Osteocyte (in vitro differentiated cells): ENCODE data around the gene IFT88. TPM values are rescaled to one million over a fixed set of nuclear protein-coding genes. Genes with fewer than 3 reads are reported as not detected.

Experiments
- DNase-seq: peaks from one replicate; pipeline ENCODE4 v3.0.0; 2021; ENCODE audit warnings: mixed read lengths; ENCODE audit not compliant: unreplicated experiment; ENCODE audit errors: extremely low spot score
- H3K27ac Mint-ChIP-seq: one replicate; pipeline ENCODE4 v1.8.0; 2021; ENCODE audit warnings: mild to moderate bottlenecking, mixed read lengths; ENCODE audit not compliant: unreplicated experiment
- H3K27me3 Mint-ChIP-seq: one replicate; pipeline ENCODE4 v1.8.0; 2021; ENCODE audit warnings: mixed read lengths; ENCODE audit not compliant: unreplicated experiment
- H3K36me3 Mint-ChIP-seq: one replicate; pipeline ENCODE4 v1.8.0; 2021; ENCODE audit warnings: mixed read lengths; ENCODE audit not compliant: unreplicated experiment
- H3K4me1 Mint-ChIP-seq: one replicate; pipeline ENCODE4 v1.8.0; 2021; ENCODE audit warnings: mixed read lengths; ENCODE audit not compliant: unreplicated experiment
- H3K4me3 Mint-ChIP-seq: one replicate; pipeline ENCODE4 v1.8.0; 2021; ENCODE audit warnings: mild to moderate bottlenecking, moderate library complexity, mixed read lengths; ENCODE audit not compliant: unreplicated experiment
- H3K9me3 Mint-ChIP-seq: one replicate; pipeline ENCODE4 v1.8.0; 2021; ENCODE audit warnings: mixed read lengths; ENCODE audit not compliant: unreplicated experiment
- total RNA-seq: library from RNA; stranded (reverse); gene quantifications from 2 replicates; pipeline ENCODE4 v1.2.1, GENCODE V29; 2021
- TF ChIP-seq, protein P1 (sequence below): fragments of 200-600 bp; sonication (generic); IDR thresholded peaks from 2 replicates; pipeline ENCODE4 v1.5.0; 2021; ENCODE audit warnings: antibody characterized with exemption, mild to moderate bottlenecking, moderate library complexity

The IFT88 gene
- total RNA-seq, 1 donor from 2014 or later = 13.7 TPM

DNA sequence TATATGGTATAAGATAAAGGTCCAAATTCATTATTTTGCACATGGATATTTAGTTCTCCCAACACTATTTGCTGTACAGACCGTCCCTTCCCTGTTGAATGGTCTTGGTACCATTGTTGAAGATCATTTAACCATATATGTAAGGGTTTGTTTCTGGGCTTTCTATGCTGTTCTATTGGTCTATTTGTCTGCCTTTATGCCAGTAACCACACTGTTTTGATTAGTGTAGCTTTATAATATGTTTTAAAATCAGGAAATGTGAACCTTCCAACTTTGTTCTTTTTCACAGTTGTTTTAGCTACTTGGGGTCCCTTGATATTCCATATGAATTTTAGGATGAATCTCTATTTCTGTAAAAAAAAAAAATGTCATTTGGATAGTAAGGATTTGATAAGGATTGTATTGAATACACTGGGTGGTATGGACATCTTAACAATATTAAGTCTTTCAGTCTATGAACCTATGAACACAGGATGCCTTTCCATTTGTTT is 16.9 kb downstream of the IFT88 start:
- no peak overlapping the region for H3K4me3 Mint-ChIP-seq
- H3K27me3 Mint-ChIP-seq = no peaks in the 10 kb centered on the region
- no peak for DNase-seq
- H3K4me1 Mint-ChIP-seq = no peaks in the 10 kb centered on the region
- H3K36me3 Mint-ChIP-seq = peaks cover 67% of the 10 kb centered on the region
- H3K9me3 Mint-ChIP-seq = peaks cover 15% of the 10 kb centered on the region
- TF ChIP-seq, protein P1, sequence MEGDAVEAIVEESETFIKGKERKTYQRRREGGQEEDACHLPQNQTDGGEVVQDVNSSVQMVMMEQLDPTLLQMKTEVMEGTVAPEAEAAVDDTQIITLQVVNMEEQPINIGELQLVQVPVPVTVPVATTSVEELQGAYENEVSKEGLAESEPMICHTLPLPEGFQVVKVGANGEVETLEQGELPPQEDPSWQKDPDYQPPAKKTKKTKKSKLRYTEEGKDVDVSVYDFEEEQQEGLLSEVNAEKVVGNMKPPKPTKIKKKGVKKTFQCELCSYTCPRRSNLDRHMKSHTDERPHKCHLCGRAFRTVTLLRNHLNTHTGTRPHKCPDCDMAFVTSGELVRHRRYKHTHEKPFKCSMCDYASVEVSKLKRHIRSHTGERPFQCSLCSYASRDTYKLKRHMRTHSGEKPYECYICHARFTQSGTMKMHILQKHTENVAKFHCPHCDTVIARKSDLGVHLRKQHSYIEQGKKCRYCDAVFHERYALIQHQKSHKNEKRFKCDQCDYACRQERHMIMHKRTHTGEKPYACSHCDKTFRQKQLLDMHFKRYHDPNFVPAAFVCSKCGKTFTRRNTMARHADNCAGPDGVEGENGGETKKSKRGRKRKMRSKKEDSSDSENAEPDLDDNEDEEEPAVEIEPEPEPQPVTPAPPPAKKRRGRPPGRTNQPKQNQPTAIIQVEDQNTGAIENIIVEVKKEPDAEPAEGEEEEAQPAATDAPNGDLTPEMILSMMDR = no peak
- no peak overlapping the region for H3K27ac Mint-ChIP-seq

DNA sequence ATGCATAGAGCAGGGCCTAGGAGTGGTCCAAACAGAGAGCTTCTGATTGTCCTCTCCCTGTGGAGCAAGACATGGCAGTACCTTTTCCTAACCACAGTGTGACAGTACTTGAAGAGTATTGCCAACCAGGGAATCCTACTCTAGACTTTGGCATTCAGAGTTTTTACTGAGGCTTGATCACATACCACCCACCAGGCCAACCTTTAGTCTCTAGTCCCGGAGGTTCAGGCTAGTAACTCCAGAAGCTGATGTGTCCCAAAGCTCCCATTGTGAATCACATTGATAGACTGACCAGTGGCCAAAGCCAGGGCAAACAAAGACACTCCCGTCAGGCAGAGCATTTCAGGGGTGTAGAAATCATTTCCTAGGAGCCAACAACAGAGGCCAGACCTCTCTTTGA is 18.4 kb downstream of the IFT88 start:
- H3K4me3 Mint-ChIP-seq = no peak overlapping the region
- H3K27me3 Mint-ChIP-seq = no peaks in the 10 kb centered on the region
- no peak overlapping the region for H3K27ac Mint-ChIP-seq
- H3K36me3 Mint-ChIP-seq = peaks cover 57% of the 10 kb centered on the region
- TF ChIP-seq, protein P1 = no peak
- peaks cover 13% of the 10 kb centered on the region for H3K9me3 Mint-ChIP-seq
- DNase-seq = no peak
- H3K4me1 Mint-ChIP-seq = no peaks in the 10 kb centered on the region

DNA sequence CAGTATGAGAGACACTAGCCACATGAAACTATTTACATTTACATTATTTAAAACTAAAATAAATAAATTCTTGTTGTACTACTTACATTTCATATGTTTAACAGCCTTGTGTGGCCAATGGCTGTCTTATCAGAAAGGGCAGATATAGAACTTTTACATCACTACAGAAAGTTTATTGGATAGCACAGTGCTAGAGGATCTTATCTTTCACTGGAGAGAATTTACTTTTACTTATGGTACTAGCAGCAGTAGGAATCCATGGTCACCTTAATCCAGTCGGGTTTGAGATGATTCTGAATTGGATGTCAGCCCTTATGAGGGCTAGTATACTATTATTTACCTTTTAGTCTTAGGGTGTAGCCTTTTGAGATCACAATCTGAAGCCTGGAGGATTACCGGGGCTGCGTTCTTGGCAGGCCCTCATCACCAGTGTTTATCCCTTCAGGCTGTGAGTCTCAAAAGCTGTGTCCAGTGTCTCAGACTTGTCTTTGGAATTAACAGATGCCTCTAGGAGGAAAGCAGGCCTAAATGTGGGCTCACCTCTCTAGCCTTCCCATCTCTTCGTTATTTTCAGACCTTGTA is 21.7 kb downstream of the IFT88 start:
- no peak for DNase-seq
- H3K9me3 Mint-ChIP-seq = peaks cover 8% of the 10 kb centered on the region
- no peaks in the 10 kb centered on the region for H3K27me3 Mint-ChIP-seq
- H3K27ac Mint-ChIP-seq = no peak overlapping the region
- H3K36me3 Mint-ChIP-seq = peaks cover 35% of the 10 kb centered on the region
- H3K4me3 Mint-ChIP-seq = no peak overlapping the region
- H3K4me1 Mint-ChIP-seq = no peaks in the 10 kb centered on the region
- TF ChIP-seq, protein P1 = no peak

DNA sequence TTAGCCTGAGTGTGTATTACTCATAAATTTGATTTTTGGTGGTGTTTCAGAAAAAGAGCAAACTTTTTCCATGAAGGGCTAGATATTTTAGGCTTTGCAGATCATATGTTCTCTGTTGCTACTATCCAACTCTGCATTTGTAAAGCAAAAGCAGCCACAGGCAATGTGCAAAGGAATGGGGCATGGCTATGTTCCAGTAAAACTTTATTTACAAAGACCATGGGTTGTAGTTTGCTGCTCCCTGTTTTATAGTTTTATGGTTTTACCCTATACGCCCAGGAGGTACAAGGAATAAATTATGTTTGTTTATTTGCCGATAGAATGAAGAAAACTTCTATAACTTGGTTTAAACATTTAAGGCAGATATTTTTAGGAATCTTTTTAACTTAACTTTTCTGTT is 23.6 kb downstream of the IFT88 start:
- no peak overlapping the region for H3K27ac Mint-ChIP-seq
- no peaks in the 10 kb centered on the region for H3K4me1 Mint-ChIP-seq
- H3K36me3 Mint-ChIP-seq = peaks cover 24% of the 10 kb centered on the region
- H3K27me3 Mint-ChIP-seq = no peaks in the 10 kb centered on the region
- no peak for DNase-seq
- no peaks in the 10 kb centered on the region for H3K9me3 Mint-ChIP-seq
- TF ChIP-seq, protein P1 = no peak
- no peak overlapping the region for H3K4me3 Mint-ChIP-seq

DNA sequence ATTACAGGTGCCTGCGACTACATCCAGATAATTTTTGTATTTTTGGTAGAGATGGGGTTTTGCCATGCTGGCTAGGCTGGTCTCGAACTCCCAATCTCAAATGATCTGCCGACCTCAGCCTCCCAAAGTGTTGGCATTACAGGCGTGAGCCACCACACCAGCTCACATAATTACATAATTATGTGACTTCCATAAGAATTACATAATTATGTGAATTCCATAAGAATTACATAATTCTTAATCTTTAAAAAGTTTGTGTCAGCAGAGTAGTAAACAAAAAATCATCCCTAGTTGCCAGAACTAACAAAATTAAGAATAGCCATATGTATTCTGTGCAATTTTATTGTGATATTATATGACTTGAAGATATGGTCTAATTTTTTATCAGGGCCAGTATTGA is 25.6 kb downstream of the IFT88 start:
- H3K27ac Mint-ChIP-seq = no peak overlapping the region
- no peak overlapping the region for H3K4me3 Mint-ChIP-seq
- no peak for DNase-seq
- no peaks in the 10 kb centered on the region for H3K4me1 Mint-ChIP-seq
- TF ChIP-seq, protein P1 = no peak
- H3K36me3 Mint-ChIP-seq = peaks cover 20% of the 10 kb centered on the region
- H3K9me3 Mint-ChIP-seq = no peaks in the 10 kb centered on the region
- no peaks in the 10 kb centered on the region for H3K27me3 Mint-ChIP-seq
